IPS-NIHi7 (cell line): ENCODE measurements around the gene PNPLA6.
A peak's percentile ranks its signal among the peaks of the same experiment; 100 is the strongest.
"Not testable (repeated sequence)": the region's sequence is repeated elsewhere in the genome, so short reads cannot be mapped to it uniquely, and the experiment has no call there.

Source experiments
- DNase-seq: peaks from one replicate; pipeline ENCODE4 v3.0.0; 2012; ENCODE audit warnings: mixed read lengths; ENCODE audit errors: extremely low spot score

Gene PNPLA6

DNA sequence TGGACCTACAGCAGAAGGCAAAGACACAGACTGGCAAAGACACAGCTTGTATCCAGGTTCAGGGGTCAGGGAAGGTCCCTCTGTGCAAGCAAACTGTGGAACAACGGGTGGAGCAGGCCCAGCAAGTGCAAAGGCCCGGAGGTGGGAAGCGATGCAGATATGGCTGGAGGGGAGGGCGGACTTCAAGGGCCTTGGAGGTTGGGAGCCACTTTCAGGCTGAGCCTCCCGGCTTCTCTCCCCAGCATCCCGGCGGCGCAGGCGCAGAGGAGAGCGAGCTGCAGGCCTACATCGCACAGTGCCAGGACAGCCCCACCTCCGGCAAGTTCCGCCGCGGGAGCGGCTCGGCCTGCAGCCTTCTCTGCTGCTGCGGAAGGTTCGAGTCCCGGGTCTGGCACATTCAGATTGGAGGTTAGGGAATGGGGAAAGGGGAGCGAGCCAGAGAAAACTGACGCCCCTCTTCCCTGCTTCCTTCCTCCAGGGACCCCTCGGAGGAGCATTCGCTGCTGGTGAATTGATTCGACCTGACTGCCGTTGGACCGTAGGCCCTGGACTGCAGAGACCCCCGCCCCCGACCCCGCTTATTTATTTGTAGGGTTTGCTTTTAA is 2.1 kb upstream of the PNPLA6 start:
- no peak for DNase-seq

DNA sequence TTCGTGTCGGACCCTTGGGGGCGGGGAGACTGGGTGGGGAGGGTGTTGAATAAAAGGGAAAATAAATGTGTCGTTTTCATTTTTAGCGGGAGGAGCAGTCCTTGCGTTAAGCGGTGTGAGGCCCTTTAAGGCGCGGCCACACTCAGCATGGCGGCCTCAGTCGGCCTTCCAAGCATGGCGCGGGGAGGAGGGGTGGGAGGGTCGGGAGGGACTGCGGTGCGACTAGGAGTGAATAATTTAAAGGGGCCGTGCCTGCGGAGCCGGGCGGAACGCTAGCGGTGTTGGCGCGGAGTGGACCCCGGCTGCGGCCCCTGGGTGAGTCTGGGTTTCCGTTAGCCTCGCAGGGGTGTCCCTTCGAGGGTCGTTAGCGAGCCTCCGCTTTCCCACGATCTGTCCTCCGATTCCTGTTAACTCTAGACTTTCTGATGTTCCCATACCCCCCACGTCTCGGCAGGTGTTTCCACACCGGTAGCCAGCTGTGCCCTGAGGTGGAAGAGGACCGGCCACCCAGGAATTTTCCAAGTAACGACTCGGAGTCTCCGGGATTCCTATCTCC is 1.5 kb upstream of the PNPLA6 start:
- peak; percentile 90 for DNase-seq

DNA sequence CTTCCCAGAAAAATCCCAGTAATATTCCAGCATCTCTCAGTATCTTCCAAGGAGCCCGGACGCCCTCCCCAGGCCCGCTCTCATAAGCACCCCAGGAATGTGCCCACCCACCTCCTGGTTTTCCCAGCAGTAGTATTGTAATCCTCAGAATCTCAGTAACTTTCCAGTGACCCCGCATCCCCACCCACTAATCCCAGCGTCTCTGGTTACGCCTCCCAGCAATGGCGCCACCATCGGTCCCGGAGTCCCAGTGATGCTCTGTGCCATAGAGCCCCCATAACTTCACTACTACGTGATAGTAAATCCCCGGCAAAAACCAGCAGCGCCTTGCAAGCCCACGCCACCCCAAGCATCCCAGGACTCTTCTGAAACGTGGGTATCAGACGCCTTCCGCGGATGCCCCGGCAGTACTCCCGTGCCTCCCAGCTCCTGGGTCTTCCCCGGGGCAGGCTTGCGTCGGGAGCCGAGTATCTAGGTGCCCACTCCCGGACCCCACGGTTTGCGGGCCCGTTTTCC is 928 bp upstream of the PNPLA6 start:
- peak; percentile 75 for DNase-seq

DNA sequence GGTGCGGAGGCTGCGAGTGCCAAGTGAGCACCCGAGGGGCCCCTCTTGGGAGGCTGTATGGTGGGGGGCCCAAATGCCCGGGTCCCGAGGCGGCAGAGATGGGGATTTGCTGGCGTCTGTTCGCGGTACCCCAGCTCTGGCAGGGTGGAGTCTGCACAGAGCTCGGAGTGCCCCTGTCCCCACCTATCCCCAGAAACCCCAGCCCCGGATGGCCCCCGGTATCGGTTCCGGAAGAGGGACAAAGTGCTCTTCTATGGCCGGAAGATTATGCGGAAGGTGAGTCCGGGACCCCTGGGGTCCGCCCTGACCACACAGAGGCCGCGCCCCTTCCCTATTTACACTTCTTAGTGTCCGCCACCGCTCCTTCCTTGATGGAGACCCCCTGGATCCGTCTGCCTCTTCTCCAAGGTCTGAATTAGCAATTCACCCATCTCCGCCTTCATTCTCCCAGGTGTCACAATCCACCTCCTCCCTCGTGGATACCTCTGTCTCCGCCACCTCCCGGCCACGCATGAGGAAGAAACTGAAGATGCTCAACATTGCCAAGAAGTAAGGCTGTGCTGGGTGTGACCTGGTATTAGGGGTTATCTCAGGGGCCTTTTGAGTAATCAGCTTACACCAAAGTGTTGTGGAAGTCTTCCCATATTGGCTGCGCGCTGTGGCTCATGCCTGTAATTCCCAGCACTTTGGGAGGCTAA is 630 bp downstream of the PNPLA6 start:
- DNase-seq = peak; percentile 35

DNA sequence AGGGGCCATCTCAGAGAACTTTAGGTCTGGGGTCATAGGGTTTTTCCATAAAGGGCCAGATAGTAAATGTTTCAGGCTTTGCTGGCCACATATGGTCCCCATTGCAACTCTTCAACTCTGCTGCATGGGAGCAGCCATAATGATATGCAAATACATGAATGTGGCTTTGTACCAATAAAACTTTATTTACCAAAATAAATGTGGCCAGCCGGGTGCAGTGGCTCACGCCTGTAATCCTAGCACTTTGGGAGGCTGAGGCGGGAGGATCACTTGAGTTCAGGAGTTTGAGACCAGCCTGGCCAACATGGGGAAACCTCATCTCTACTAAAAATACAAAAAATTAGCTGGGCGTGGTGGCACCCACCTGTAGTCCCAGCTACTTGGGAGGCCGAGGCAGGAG is 3.5 kb downstream of the PNPLA6 start:
- not testable (repeated sequence) for DNase-seq

DNA sequence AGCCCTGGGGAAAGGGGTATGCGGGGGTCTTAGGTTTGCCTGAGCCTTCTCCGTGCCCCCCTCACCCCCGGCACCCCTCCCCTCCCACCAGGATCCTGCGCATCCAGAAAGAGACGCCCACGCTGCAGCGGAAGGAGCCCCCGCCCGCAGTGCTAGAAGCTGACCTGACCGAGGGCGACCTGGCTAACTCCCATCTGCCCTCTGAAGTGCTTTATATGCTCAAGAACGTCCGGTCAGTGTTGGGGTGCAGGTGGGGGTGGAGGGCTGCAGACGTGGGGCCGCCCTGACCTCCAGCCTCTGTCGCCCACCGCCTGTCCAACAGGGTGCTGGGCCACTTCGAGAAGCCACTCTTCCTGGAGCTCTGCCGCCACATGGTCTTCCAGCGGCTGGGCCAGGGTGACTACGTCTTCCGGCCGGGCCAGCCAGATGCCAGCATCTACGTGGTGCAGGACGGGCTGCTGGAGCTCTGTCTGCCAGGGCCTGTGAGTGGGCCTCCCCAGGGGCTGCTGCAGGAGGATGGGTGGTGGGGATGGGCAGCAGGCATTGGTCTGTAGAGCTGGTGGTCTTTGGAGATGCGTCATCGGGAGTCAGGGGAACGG is 4.4 kb downstream of the PNPLA6 start:
- no peak for DNase-seq

DNA sequence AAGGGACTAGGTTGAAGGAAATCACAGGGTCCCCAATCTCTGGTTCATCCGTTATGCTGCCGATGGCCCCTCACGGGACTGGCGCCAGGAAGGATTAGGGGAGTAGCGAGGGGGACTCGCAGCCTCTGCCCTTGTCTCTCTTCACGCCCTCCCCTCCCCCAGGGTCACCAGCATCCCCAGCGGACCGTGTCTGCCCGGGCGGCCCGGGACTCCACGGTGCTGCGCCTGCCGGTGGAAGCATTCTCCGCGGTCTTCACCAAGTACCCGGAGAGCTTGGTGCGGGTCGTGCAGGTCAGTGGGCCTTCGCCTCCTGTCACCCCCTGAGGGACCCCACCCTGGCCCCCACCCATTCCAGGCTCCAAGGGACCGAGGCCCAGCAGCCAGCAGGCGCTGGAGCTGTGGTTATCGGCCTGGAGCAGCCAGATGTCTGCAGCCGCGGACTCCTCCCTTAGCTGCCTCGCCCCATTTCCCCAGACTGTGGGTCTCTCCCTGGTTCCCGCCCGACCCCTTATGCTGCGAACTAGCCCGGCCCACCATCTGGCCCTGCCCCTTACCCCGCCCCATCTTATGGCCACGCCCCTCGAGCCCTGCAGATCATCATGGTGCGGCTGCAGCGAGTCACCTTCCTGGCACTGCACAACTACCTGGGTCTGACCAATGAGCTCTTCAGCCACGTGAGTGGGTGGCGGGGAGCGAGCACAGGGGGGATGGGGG is 5.4 kb downstream of the PNPLA6 start:
- DNase-seq = peak; percentile 85

DNA sequence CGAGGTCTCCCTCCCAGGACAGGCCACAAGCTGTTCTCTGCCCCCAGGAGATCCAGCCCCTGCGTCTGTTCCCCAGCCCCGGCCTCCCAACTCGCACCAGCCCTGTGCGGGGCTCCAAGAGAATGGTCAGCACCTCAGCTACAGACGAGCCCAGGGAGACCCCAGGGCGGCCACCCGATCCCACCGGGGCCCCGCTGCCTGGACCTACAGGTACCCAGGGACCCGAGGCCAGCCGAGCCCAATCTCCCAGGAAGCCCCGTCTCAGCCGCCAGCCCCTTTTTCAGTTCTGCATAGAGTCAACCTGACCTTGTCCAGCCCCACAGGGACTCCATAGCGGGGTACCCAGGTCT is 5.9 kb downstream of the PNPLA6 start:
- DNase-seq = no peak

DNA sequence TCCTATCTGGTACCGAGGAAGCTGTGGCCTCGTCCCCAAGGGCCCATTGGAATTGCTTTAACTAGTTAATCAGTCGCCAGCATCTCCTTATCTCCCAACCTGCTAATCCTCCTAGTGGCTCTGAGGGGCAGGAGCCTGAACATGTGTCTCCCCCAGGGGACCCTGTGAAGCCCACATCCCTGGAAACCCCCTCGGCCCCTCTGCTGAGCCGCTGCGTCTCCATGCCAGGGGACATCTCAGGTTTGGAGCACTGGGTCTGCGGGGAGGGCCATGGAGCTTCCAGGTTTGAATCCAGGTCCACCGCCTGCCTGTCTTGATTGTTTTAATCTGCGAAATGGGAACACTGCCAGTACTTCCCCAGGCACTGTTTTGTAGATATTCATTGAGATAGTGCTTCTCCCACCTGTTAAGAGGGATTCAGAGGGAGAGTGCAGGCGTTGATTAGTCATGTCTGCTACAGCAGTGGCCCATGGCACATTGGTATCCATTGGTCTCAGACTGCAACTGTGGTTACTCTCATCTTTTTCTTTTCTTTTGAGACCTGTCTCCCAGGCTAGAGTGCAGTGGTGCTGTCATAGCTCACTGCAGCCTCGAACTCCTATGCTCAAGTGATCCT is 6.4 kb downstream of the PNPLA6 start:
- DNase-seq = no peak

DNA sequence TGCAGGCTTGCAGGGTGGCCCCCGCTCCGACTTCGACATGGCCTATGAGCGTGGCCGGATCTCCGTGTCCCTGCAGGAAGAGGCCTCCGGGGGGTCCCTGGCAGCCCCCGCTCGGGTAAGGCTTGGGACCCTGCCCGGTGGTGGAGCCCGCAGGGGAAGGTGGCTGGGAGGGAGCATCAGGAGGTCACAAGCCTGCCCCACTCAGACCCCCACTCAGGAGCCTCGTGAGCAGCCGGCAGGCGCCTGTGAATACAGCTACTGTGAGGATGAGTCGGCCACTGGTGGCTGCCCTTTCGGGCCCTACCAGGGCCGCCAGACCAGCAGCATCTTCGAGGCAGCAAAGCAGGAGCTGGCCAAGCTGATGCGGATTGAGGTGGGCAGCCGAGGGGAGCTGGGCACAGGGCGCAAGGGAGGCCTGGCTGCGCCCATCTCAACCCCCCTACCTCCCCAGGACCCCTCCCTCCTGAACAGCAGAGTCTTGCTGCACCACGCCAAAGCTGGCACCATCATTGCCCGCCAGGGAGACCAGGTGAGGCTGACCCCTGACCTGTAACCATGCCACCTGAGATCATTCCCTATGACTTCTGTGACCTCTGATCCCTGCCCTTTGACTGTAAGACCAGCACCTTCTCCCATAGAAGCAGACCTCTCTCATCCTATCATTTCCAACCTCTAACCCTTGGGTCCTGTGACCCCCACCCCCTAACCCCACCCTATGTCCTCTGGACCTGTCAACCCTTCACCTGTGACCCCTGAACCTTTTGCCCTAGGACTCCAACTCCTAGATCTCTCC is 7.2 kb downstream of the PNPLA6 start:
- no peak for DNase-seq

DNA sequence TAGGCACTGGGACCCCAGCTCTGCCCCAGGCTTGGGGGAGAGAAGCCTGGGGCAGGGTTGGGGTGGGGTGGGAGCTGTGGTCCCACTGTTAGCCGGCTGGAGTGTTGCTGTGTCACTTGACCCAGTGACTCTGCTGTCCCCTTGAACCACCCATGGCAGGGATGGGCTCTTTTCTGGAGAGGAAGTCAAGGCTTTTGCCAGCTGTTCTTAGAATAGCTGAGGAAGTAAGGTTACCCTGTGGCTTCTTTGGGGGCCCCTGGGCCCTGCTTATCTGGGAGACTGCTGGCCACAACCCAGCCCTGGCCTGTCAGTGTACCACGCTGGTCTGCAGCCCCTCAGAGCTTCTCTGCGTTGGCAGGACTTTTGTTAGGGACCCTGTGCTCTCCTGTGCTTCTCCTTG is 9.1 kb downstream of the PNPLA6 start:
- no peak for DNase-seq

DNA sequence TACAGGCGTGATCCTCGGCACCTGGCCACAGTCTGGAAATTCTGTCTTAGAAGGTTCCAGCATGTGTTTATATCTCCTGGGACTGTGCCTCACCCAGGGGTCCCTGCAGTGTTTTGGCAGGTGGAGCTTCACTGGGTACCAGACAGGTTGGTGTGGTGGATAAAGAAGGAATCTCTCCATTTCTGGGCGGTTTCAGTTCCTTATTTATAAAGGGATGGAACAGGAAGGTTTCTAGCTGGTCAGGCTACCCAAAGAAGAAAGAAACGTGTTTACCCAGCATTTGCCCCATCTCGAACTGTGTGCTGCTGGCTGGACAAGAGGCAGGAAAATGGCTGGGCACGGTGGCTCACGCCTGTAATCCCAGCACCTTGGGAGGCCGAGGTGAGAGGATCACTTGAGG is 9.8 kb downstream of the PNPLA6 start:
- DNase-seq = no peak

DNA sequence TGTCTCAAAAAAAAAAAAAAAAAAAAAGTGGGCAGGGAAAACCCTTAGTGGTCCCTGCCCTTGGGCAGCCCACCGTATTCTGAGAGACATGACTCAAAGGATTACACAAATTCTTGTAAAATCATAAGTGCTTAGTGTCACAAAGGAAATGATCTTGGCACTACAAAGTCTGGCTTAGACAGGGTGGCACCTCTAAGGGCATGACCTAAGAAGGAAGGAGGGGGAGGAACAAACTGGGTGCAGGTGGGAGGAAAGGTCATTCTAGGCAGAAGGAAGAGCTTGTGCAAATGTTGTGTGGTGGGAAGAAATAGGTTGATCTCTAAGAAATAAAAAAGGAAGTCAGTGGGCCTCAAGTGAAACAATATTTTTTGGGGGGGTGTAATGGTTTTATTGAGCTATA is 10.4 kb downstream of the PNPLA6 start:
- DNase-seq = no peak

DNA sequence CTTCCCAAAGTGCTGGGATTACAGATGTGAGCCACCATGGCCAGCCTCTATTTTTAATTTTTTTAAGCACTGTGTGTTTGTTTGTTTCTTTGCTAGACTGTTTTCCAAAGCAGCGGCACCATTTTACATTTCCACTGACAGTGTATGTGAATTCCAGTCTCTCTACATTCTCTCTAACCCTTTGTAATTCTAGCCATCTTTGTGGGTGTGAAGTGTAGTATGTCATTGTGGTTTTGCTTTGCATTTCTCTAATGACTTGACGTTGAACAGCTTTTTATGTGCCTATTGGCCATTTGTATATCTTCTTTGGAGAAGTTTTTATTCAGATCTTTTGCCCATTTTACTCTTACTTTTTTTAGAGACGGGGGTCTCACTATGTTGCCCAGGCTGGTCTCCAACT is 11.6 kb downstream of the PNPLA6 start:
- DNase-seq = no peak

DNA sequence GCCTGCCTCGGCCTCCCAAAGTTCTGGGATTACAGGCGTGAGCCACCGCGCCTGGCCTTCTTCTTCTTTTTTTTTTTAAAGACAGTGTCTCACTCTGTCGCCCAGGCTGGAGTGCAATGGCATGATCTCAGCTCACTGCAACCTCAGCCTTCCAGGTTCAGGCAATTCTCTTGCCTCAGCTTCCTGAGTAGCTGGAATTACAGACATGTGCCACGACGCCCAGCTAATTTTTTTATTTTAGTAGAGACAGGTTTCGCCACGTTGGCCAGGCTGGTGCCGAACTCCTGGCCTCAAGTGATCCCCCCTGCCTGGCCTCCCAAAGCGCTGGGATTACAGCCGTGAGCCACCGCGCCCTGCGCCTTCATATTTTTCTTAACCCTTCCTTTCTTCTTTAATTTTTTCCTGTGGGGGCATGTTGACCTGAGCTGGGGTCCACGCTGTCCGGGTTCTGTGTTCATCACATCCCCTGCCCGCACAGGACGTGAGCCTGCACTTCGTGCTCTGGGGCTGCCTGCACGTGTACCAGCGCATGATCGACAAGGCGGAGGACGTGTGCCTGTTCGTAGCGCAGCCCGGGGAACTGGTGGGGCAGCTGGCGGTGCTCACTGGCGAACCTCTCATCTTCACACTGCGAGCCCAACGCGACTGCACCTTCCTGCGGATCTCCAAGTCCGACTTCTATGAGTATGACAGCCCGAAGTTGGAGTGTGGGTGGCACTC is 14.1 kb downstream of the PNPLA6 start:
- no peak for DNase-seq

DNA sequence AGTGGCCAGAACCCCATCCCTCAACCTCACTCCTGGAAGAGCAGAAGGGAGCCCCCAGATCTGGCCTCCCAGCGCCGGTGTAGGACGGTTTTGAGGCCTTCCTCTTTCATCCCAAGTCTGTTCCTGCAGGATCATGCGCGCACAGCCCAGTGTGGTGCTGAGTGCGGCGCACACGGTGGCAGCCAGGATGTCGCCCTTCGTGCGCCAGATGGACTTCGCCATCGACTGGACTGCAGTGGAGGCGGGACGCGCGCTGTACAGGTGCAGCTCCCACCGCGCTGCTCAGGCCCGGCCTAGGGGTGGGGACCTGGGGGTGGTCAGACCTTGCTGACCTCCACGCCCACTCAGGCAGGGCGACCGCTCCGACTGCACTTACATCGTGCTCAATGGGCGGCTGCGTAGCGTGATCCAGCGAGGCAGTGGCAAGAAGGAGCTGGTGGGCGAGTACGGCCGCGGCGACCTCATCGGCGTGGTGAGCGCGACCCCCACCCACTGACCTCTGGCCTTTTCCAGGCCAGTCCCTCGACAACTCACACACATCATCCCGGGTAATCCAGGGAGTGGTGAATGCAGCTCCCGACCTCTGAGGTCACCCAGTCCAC is 14.8 kb downstream of the PNPLA6 start:
- DNase-seq = no peak

DNA sequence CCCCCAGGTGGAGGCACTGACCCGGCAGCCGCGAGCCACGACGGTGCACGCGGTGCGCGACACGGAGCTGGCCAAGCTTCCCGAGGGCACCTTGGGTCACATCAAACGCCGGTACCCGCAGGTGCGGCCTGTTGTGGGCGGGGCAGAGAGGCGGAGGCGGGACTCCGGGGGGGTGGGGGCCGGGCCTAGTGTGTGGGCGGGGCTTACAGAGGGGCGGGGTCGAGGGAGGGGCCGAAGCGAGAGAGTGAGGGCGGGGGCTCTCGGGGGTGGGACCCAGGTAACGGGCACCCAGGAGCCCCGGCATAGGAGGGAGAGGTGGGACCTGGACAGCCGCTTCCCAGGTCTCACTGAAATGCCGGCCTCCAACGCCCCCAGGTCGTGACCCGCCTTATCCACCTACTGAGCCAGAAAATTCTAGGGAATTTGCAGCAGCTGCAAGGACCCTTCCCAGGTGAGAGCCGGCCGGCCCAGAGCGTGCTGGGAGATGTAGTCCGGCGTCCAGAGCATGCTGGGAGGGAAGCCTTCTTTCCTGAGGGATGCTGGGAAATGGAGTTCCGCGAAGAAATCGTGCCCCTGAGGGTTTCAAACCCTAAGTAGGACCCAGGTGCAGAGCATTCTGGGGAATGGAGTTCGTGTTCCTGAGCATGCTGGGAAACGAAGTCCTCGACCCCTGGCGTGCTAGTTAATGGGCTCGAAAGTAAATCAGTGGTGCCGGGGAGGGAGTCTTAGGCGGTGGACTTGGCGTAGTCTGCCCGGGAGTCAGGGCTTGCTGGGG is 15.7 kb downstream of the PNPLA6 start:
- peak; percentile 95 for DNase-seq

DNA sequence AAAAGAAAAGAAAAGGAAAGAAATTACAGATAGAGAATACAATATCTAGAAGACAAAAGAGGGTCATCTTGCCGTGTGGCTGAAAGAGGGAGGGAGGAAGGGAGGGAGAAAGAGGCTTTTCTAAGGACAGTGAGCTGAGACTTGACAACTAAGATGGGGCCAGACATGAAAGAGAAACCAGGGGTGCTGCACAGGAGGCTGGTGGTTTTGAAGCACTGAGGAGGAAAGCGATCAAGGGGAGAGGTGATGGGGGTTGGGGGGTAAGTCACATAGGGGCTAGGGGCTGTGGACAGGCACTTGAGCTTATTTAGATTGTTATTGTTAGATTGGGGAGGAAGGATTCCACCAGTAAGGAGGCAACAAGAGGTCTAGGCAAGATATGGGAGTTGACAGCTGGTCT is 17.3 kb downstream of the PNPLA6 start:
- no peak for DNase-seq

DNA sequence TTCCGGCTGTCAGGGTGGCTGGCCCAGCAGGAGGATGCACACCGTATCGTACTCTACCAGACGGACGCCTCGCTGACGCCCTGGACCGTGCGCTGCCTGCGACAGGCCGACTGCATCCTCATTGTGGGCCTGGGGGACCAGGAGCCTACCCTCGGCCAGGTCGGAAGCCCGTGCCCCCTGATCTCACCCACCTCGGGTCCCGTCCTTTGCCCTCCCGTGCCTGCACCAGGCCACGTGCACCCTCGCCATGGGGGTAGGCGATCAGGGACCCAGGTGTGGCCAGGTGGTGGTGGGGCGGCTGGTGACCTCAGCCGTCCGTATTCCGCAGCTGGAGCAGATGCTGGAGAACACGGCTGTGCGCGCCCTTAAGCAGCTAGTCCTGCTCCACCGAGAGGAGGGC is 19.0 kb downstream of the PNPLA6 start:
- no peak for DNase-seq
